Sigmoid colon (tissue), 7 donors: Measurements from ENCODE around the gene OR8G5. TPM values are rescaled to one million over a fixed set of nuclear protein-coding genes. Genes with fewer than 3 reads are reported as not detected.

Experiments used
- DNase-seq: peaks from one replicate; pipeline ENCODE4 v3.0.0-alpha.2; 2019
- H3K27ac ChIP-seq, 4 donors: fragments of 200-600 bp; sonication (generic); one replicate each; pipeline ENCODE4 v1.5.1; 2016 to 2019; ENCODE audit warnings: mild to moderate bottlenecking in 1 of 4
- H3K27me3 ChIP-seq, 3 donors: fragments of 200-600 bp; sonication (generic); one replicate each; pipeline ENCODE4 v1.5.1; 2019; ENCODE audit warnings: mild to moderate bottlenecking in 1 of 3
- H3K36me3 ChIP-seq, 4 donors: fragments of 200-600 bp; sonication (generic); one replicate each; pipeline ENCODE4 v1.5.1; 2016 to 2019
- H3K4me1 ChIP-seq, 4 donors: fragments of 200-600 bp; sonication (generic); one replicate each; pipeline ENCODE4 v1.5.1; 2017 to 2019
- H3K4me3 ChIP-seq, 4 donors: fragments of 200-600 bp; sonication (generic); one replicate each; pipeline ENCODE4 v1.5.1; 2017 to 2019; ENCODE audit warnings: mild to moderate bottlenecking in 2 of 4, moderate library complexity in 1 of 4
- H3K9me3 ChIP-seq, 4 donors: fragments of 200-600 bp in 3 of 4; sonication (generic) in 3 of 4; one replicate each; pipeline versions ENCODE4 v1.5.1 to v1.6.1; 2013 to 2019
- CTCF ChIP-seq, 4 experiments: fragments of 450-650 bp in 3 of 4; fragments of 200-600 bp in 1 of 4; IDR thresholded peaks; one replicate each; pipeline ENCODE4 v1.5.1; 2016 to 2019; ENCODE audit warnings: antibody characterized with exemption in 4 of 4, mild to moderate bottlenecking in 3 of 4, moderate library complexity in 2 of 4
- EP300 ChIP-seq, 4 donors: sonication (generic); formaldehyde crosslinking; IDR thresholded peaks; one replicate each; pipeline ENCODE4 v1.6.1; 2017; ENCODE audit warnings: antibody characterized with exemption in 4 of 4
- POLR2A ChIP-seq, 2 donors: fragments of 450-650 bp; IDR thresholded peaks; one replicate each; pipeline ENCODE4 v1.6.1; 2016; ENCODE audit warnings: antibody characterized with exemption in 2 of 2, mild to moderate bottlenecking in 2 of 2, moderate library complexity in 2 of 2
- POLR2AphosphoS5 ChIP-seq, 4 donors: sonication (generic); formaldehyde crosslinking; IDR thresholded peaks; one replicate each; pipeline ENCODE4 v1.6.1; 2017; ENCODE audit warnings: antibody characterized with exemption in 4 of 4
- WGBS, 2 donors: extraction: QIAGEN DNeasy Blood & Tissue Kit; methylation state at CpG; one replicate each; pipeline ENCODE4 v1.1.7; 2013; 5-methylcytosine and 5-hydroxymethylcytosine counted together
- intact Hi-C: fragments of 100-400 bp; cut with DNase I; formaldehyde crosslinking; loops from one replicate; pipeline ENCODE4 v1.15.1; 2023
- polyA plus RNA-seq, 3 donors: library from polyadenylated mRNA; stranded (reverse); fragments of 200-250 nt; gene quantifications; one replicate each; pipeline ENCODE4 v1.2.3, GENCODE V29; 2013
- total RNA-seq, 4 donors: library from RNA; depleted of rRNA; stranded (reverse); fragments of >200 nt; gene quantifications; one replicate each; pipeline ENCODE4 v1.1.0, GENCODE V29; 2016
- donor health status: healthy with polysubstance abuse.
- donor health status: Bipolar disorder and iron deficiency.
- donor health status: healthy.

Gene OR8G5
- total and polyA plus RNA-seq, 7 donors, result 0.10 TPM; not detected in 6

GRCh38 chr11:124274000-124274399 is 17.8 kb downstream of the OR8G5 start:
- Histone ChIP-seq H3K27me3 (no peaks in the 10 kb centered on the region), H3K4me1 (no peaks in the 10 kb centered on the region), H3K4me3 (no peak overlapping the region), H3K27ac (no peak overlapping the region), H3K36me3 (no peaks in the 10 kb centered on the region), H3K9me3 (no peaks in the 10 kb centered on the region)
- 50 to 85% methylated on average over 2 of the region's 2 CpGs for WGBS, 2 donors
- TF ChIP-seq POLR2AphosphoS5 (IDR thresholded peaks at IDR 0.05) (no peak), POLR2A (IDR thresholded peaks at IDR 0.05) (no peak), EP300 (IDR thresholded peaks at IDR 0.05) (no peak), CTCF (IDR thresholded peaks at IDR 0.05) (no peak)
- no peak for DNase-seq
- intact Hi-C loops, result no loop called here

GRCh38 chr11:124276081-124276480 is 19.9 kb downstream of the OR8G5 start:
- DNase-seq, result no peak
- no peak overlapping the region for H3K4me3 ChIP-seq
- no peak overlapping the region for H3K27ac ChIP-seq
- 33 to 69% methylated on average over 1 of the region's 1 CpG for WGBS, 2 donors
- no peaks in the 10 kb centered on the region for H3K4me1 ChIP-seq
- intact Hi-C loops, result no loop called here
- no peaks in the 10 kb centered on the region for H3K9me3 ChIP-seq
- no peaks in the 10 kb centered on the region for H3K27me3 ChIP-seq
- no peaks in the 10 kb centered on the region for H3K36me3 ChIP-seq
- TF ChIP-seq CTCF (IDR thresholded peaks at IDR 0.05) (no peak), EP300 (IDR thresholded peaks at IDR 0.05) (no peak), POLR2AphosphoS5 (IDR thresholded peaks at IDR 0.05) (no peak), POLR2A (IDR thresholded peaks at IDR 0.05) (no peak)

- Histone ChIP-seq H3K4me3 (no peak overlapping the region), H3K36me3 (no peaks in the 10 kb centered on the region), H3K4me1 (no peaks in the 10 kb centered on the region), H3K27ac (no peak overlapping the region), H3K9me3 (no peaks in the 10 kb centered on the region), H3K27me3 (no peaks in the 10 kb centered on the region)
- no peak for TF ChIP-seq POLR2AphosphoS5 (IDR thresholded peaks at IDR 0.05)
- TF ChIP-seq CTCF (IDR thresholded peaks at IDR 0.05), result no peak
- no peak for TF ChIP-seq EP300 (IDR thresholded peaks at IDR 0.05)
- TF ChIP-seq POLR2A (IDR thresholded peaks at IDR 0.05), result no peak
- intact Hi-C loops, result no loop called here
- 92 to 93% methylated on average over 3 of the region's 3 CpGs for WGBS, 2 donors
- no peak for DNase-seq
Measured at GRCh38 chr11:124277207-124277606, 21.0 kb downstream of the OR8G5 start.

GRCh38 chr11:124277804-124278203 is 21.6 kb downstream of the OR8G5 start:
- no peaks in the 10 kb centered on the region for H3K36me3 ChIP-seq
- no peaks in the 10 kb centered on the region for H3K9me3 ChIP-seq
- no peak for TF ChIP-seq POLR2AphosphoS5 (IDR thresholded peaks at IDR 0.05)
- no peak for TF ChIP-seq POLR2A (IDR thresholded peaks at IDR 0.05)
- TF ChIP-seq EP300 (IDR thresholded peaks at IDR 0.05), result no peak
- TF ChIP-seq CTCF (IDR thresholded peaks at IDR 0.05), result no peak
- H3K4me3 ChIP-seq, result no peak overlapping the region
- WGBS, 2 donors, result 58 to 70% methylated on average over 3 of the region's 3 CpGs
- intact Hi-C loops, result no loop called here
- no peak overlapping the region for H3K27ac ChIP-seq
- H3K27me3 ChIP-seq, result no peaks in the 10 kb centered on the region
- no peaks in the 10 kb centered on the region for H3K4me1 ChIP-seq
- no peak for DNase-seq

GRCh38 chr11:124278261-124278660 is 22.1 kb downstream of the OR8G5 start:
- no peaks in the 10 kb centered on the region for H3K4me1 ChIP-seq
- intact Hi-C loops, result no loop called here
- no peak for DNase-seq
- no peak overlapping the region for H3K4me3 ChIP-seq
- no peak for TF ChIP-seq POLR2A (IDR thresholded peaks at IDR 0.05)
- WGBS, 2 donors, result 65 to 91% methylated on average over 2 of the region's 2 CpGs
- H3K27me3 ChIP-seq, result no peaks in the 10 kb centered on the region
- no peaks in the 10 kb centered on the region for H3K9me3 ChIP-seq
- H3K36me3 ChIP-seq, result no peaks in the 10 kb centered on the region
- no peak overlapping the region for H3K27ac ChIP-seq
